Middle frontal gyrus (tissue), 1 donor: Measurements from ENCODE around the gene ZFP36L1.

Source experiments
- DNase-seq: peaks from one replicate; pipeline ENCODE4 v3.0.0-alpha.2; 2015; ENCODE audit warnings: low spot score; ENCODE audit errors: extremely low spot score

Gene ZFP36L1

GRCh38 chr14:68784978-68785533, 7.8 kb downstream of the ZFP36L1 start:
- no peak for DNase-seq

- no peak for DNase-seq
Observed at GRCh38 chr14:68784226-68784910, 8.5 kb downstream of the ZFP36L1 start.

- DNase-seq: no peak
Observed at GRCh38 chr14:68783408-68784225, 9.2 kb downstream of the ZFP36L1 start.

GRCh38 chr14:68782091-68782981, 10.5 kb downstream of the ZFP36L1 start:
- DNase-seq: no peak

- no peak for DNase-seq
Observed at GRCh38 chr14:68781161-68782021, 11.5 kb downstream of the ZFP36L1 start.

- no peak for DNase-seq
Observed at GRCh38 chr14:68780358-68781160, 12.3 kb downstream of the ZFP36L1 start.

- no peak for DNase-seq
Observed at GRCh38 chr14:68779761-68780323, 13.0 kb downstream of the ZFP36L1 start.

GRCh38 chr14:68777644-68778043, 15.2 kb downstream of the ZFP36L1 start:
- DNase-seq: no peak

- no peak for DNase-seq
Observed at GRCh38 chr14:68775614-68776126, 17.2 kb downstream of the ZFP36L1 start.

GRCh38 chr14:68774771-68775613, 17.9 kb downstream of the ZFP36L1 start:
- no peak for DNase-seq

GRCh38 chr14:68772761-68773381, 20.0 kb downstream of the ZFP36L1 start:
- no peak for DNase-seq

- DNase-seq: no peak
Observed at GRCh38 chr14:68771631-68772030, 21.2 kb downstream of the ZFP36L1 start.

- no peak for DNase-seq
Observed at GRCh38 chr14:68770553-68771286, 22.1 kb downstream of the ZFP36L1 start.

- no peak for DNase-seq
Observed at GRCh38 chr14:68770051-68770450, 22.8 kb downstream of the ZFP36L1 start.

- DNase-seq: no peak
Observed at GRCh38 chr14:68768316-68768715, 24.6 kb downstream of the ZFP36L1 start.

GRCh38 chr14:68767248-68767645, 25.6 kb downstream of the ZFP36L1 start:
- DNase-seq: no peak
